Common myeloid progenitor, CD34-positive (primary cell): Measurements from ENCODE around the gene NKIRAS2.
A peak's percentile ranks its signal among the peaks of the same experiment; 100 is the strongest.

Experiments used
- CTCF ChIA-PET: fragments of 350-600 bp; sonication (Branson Sonifier 250); formaldehyde crosslinking; loops from one replicate; lab custom pipeline; 2021; ENCODE audit warnings: antibody characterized with exemption; lab: Charles Lee
- POLR2A ChIA-PET: fragments of 350-600 bp; sonication (Branson Sonifier 250); formaldehyde crosslinking; loops from one replicate; lab custom pipeline; 2021; ENCODE audit warnings: antibody characterized with exemption; lab: Charles Lee
- DNase-seq, 3 donors: peaks; one replicate each; pipeline versions ENCODE4 v3.0.0 to v3.0.0-alpha.2; 2013
- H3K27ac ChIP-seq, 2 experiments: 1 replicate in 1 of 2; 2 replicates in 1 of 2; pipeline ENCODE4 v1.7.0; 2013; ENCODE audit warnings: inconsistent platforms in 2 of 2, low read length in 2 of 2, mild to moderate bottlenecking in 2 of 2, low read depth in 1 of 2, moderate library complexity in 1 of 2; ENCODE audit not compliant: severe bottlenecking in 2 of 2, insufficient read depth in 1 of 2, poor library complexity in 1 of 2
- H3K27me3 ChIP-seq, 5 experiments: replicated peaks in 2 of 5; 1 replicate in 3 of 5; 2 replicates in 2 of 5; pipeline versions ENCODE4 v1.6.1 to v1.7.0; 2013; ENCODE audit warnings: low read length in 4 of 5, mild to moderate bottlenecking in 2 of 5, moderate library complexity in 2 of 5, inconsistent platforms in 1 of 5; ENCODE audit not compliant: insufficient read depth in 5 of 5, control insufficient read depth in 4 of 5
- H3K36me3 ChIP-seq, 4 experiments: 1 replicate in 2 of 4; 2 replicates in 2 of 4; pipeline versions ENCODE4 v1.6.1 to v1.7.0; 2013; ENCODE audit warnings: low read length in 3 of 4, control low read depth in 1 of 4, mild to moderate bottlenecking in 1 of 4; ENCODE audit not compliant: control insufficient read depth in 4 of 4, insufficient read depth in 4 of 4
- H3K4me1 ChIP-seq, 4 experiments: 1 replicate in 3 of 4; 2 replicates in 1 of 4; pipeline versions ENCODE4 v1.6.1 to v1.7.1; 2013; ENCODE audit warnings: low read length in 3 of 4, mild to moderate bottlenecking in 3 of 4, control low read depth in 1 of 4, inconsistent platforms in 1 of 4, moderate library complexity in 1 of 4; ENCODE audit not compliant: control insufficient read depth in 4 of 4, insufficient read depth in 4 of 4; ENCODE audit errors: control extremely low read depth in 1 of 4
- H3K4me3 ChIP-seq, 7 experiments: 1 replicate in 4 of 7; 2 replicates in 3 of 7; pipeline versions ENCODE4 v1.5.1 to v1.7.0; 2013; ENCODE audit warnings: mild to moderate bottlenecking in 7 of 7, low read length in 6 of 7, moderate library complexity in 6 of 7, inconsistent platforms in 2 of 7, low read depth in 2 of 7, control low read depth in 1 of 7; ENCODE audit not compliant: insufficient read depth in 4 of 7, control insufficient read depth in 1 of 7; ENCODE audit errors: extremely low read depth in 1 of 7
- H3K9me3 ChIP-seq, 5 experiments: 1 replicate in 4 of 5; 2 replicates in 1 of 5; pipeline versions ENCODE4 v1.6.1 to v1.7.1; 2013; ENCODE audit warnings: low read length in 4 of 5, mild to moderate bottlenecking in 2 of 5, inconsistent platforms in 1 of 5, low read depth in 1 of 5, moderate library complexity in 1 of 5; ENCODE audit not compliant: control insufficient read depth in 4 of 5, insufficient read depth in 2 of 5; ENCODE audit errors: control extremely low read depth in 1 of 5
- WGBS: methylation state at CpG from one replicate; pipeline ENCODE4 v1.1.5; 2013; ENCODE audit not compliant: insufficient coverage; 5-methylcytosine and 5-hydroxymethylcytosine counted together

The NKIRAS2 gene

GRCh38 chr17:42067371-42068091, 47.6 kb downstream of the NKIRAS2 start:
- no peaks in the 10 kb centered on the region for H3K36me3 ChIP-seq
- CTCF ChIA-PET, result interaction anchor here (0.6 to 5.6 kb wide), 20 partner anchors 8 to 1128 kb away, joined by 3 to 90 read pairs (median 6); partner anchors contain the start of genes DHX58, KAT2A, NKIRAS2 and ZNF385C
- no peak overlapping the region for H3K4me3 ChIP-seq
- H3K9me3 ChIP-seq, result no peaks in the 10 kb centered on the region
- DNase-seq, result peak; percentile 59 to 69 (median 59)
- POLR2A ChIA-PET, result interaction anchor here (0.6 kb wide), 2 partner anchors 22 to 724 kb away, joined by 3 read pairs; no protein-coding TSS in a partner anchor
- WGBS, result 62% methylated on average over 10 of the region's 12 CpGs
- H3K27ac ChIP-seq, result no peak overlapping the region
- H3K4me1 ChIP-seq, result peaks cover 0 to 42% (median 37%) of the 10 kb centered on the region in 4 experiments
- no peaks in the 10 kb centered on the region for H3K27me3 ChIP-seq

- ChIA-PET CTCF (interaction anchor here (1.8 to 5.6 kb wide), 7 partner anchors 9 to 46 kb away, joined by 6 to 90 read pairs (median 15); partner anchors contain the start of genes DHX58, KAT2A and ZNF385C), POLR2A (no interaction called here)
- H3K27ac ChIP-seq, result no peak overlapping the region
Observed at GRCh38 chr17:42068979-42069378, 49.1 kb downstream of the NKIRAS2 start.

GRCh38 chr17:42071810-42072209, 51.9 kb downstream of the NKIRAS2 start:
- H3K27ac ChIP-seq, result no peak overlapping the region
- no peaks in the 10 kb centered on the region for H3K27me3 ChIP-seq
- peaks cover 0 to 28% (median 21%) of the 10 kb centered on the region in 4 experiments for H3K4me1 ChIP-seq
- no CpG with 5 or more reads among the region's 3 CpGs for WGBS
- DNase-seq, result peak in 2 of 3 donors; percentile 18 to 34
- ChIA-PET POLR2A (interaction anchor here (0.6 kb wide), 1 partner anchor 14 kb away, joined by 7 read pairs; no protein-coding TSS in a partner anchor), CTCF (interaction anchor here (0.7 to 2.2 kb wide), 12 partner anchors 14 to 46 kb away, joined by 3 to 11 read pairs (median 3); no protein-coding TSS in a partner anchor)
- no peaks in the 10 kb centered on the region for H3K36me3 ChIP-seq
- no peaks in the 10 kb centered on the region for H3K9me3 ChIP-seq
- H3K4me3 ChIP-seq, result peak overlapping the region in 6 of 7 experiments; percentile 53 to 77 (median 65)

More at GRCh38 chr17:42068979-42069378, 49.1 kb downstream of the NKIRAS2 start:
- 100% methylated on average over 3 of the region's 3 CpGs for WGBS
- DNase-seq, result no peak
- H3K9me3 ChIP-seq, result no peaks in the 10 kb centered on the region
- no peaks in the 10 kb centered on the region for H3K36me3 ChIP-seq
- H3K27me3 ChIP-seq, result no peaks in the 10 kb centered on the region
- H3K4me3 ChIP-seq, result no peak overlapping the region
- peaks cover 0 to 42% (median 31%) of the 10 kb centered on the region in 4 experiments for H3K4me1 ChIP-seq

GRCh38 chr17:42072323-42073187, 52.7 kb downstream of the NKIRAS2 start:
- DNase-seq, result peak; percentile 34 to 75 (median 72)
- WGBS, result 0% methylated on average over 65 of the region's 67 CpGs
- no peaks in the 10 kb centered on the region for H3K27me3 ChIP-seq
- no peak overlapping the region for H3K27ac ChIP-seq
- H3K4me1 ChIP-seq, result peaks cover 0 to 29% (median 21%) of the 10 kb centered on the region in 4 experiments
- H3K4me3 ChIP-seq, result peak overlapping the region; percentile 28 to 77 (median 59)
- ChIA-PET CTCF (interaction anchor here (0.7 to 2.2 kb wide), 11 partner anchors 14 to 44 kb away, joined by 3 to 11 read pairs (median 3); no protein-coding TSS in a partner anchor), POLR2A (no interaction called here)
- no peaks in the 10 kb centered on the region for H3K36me3 ChIP-seq
- no peaks in the 10 kb centered on the region for H3K9me3 ChIP-seq
